GM20000 (cell line): ENCODE data around the gene ALG9.

Experiments used
- DNase-seq: peaks from one replicate; pipeline ENCODE4 v3.0.0; 2012; ENCODE audit warnings: low spot score
- TF ChIP-seq, protein P1 (sequence below): IDR thresholded peaks from 2 replicates; pipeline ENCODE4 v1.5.1; 2012; ENCODE audit warnings: mild to moderate bottlenecking, control low read depth; ENCODE audit errors: extremely low read depth, missing control alignments

The ALG9 gene

GRCh38 chr11:111834432-111835163 is 36.8 kb downstream of the ALG9 start:
- TF ChIP-seq, protein P1, sequence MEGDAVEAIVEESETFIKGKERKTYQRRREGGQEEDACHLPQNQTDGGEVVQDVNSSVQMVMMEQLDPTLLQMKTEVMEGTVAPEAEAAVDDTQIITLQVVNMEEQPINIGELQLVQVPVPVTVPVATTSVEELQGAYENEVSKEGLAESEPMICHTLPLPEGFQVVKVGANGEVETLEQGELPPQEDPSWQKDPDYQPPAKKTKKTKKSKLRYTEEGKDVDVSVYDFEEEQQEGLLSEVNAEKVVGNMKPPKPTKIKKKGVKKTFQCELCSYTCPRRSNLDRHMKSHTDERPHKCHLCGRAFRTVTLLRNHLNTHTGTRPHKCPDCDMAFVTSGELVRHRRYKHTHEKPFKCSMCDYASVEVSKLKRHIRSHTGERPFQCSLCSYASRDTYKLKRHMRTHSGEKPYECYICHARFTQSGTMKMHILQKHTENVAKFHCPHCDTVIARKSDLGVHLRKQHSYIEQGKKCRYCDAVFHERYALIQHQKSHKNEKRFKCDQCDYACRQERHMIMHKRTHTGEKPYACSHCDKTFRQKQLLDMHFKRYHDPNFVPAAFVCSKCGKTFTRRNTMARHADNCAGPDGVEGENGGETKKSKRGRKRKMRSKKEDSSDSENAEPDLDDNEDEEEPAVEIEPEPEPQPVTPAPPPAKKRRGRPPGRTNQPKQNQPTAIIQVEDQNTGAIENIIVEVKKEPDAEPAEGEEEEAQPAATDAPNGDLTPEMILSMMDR: no peak

GRCh38 chr11:111833524-111833923 is 37.9 kb downstream of the ALG9 start:
- TF ChIP-seq, protein P1: no peak

More at GRCh38 chr11:111834432-111835163, 36.8 kb downstream of the ALG9 start:
- DNase-seq: no peak

GRCh38 chr11:111829185-111829968 is 42.0 kb downstream of the ALG9 start:
- DNase-seq: peak; percentile 53
- TF ChIP-seq, protein P1: no peak

More at GRCh38 chr11:111833524-111833923, 37.9 kb downstream of the ALG9 start:
- DNase-seq: no peak

- TF ChIP-seq, protein P1: no peak
- DNase-seq: no peak
These were observed 44.9 kb downstream of the ALG9 start for GRCh38 chr11:111826322-111826950.

DNA sequence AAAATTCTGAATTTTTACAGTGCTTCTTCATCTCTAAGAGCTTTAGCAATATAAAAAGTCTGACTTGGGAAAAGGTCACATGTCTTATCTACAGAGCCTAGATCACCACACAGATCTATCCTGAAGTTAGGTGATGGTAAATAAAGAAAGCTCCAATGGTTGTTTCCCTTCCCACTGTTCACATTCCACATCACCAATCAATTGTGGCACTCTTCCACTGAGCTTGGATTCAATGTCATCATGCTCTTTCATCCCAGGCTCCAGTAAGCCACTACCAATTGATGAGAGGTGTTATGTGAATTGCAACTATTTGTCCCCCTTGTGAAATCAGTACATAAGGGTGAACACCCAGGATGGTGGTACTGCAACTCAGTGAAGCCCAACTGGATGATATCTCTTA is 47.8 kb downstream of the ALG9 start:
- TF ChIP-seq, protein P1: no peak
- no peak for DNase-seq

DNA sequence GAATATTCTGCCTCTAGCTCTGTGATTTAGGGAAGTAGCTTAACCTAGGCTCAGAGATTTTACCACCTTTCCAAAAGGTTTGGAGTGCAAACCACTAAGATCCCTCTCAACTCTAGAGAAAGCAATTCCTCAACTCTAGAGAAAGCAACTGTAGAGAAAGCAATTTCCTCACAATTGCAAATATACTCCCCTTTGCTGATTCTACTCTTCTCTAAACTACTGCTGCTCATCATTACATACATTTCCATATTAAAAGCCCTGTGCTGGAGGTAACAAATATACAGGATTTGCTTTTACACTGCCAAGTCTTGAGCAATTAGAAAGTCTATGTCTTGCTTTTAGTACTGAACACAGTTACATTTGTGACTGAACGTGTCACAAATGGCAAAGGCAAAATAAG is 48.2 kb downstream of the ALG9 start:
- TF ChIP-seq, protein P1: no peak
- DNase-seq: no peak

- TF ChIP-seq, protein P1: no peak
- DNase-seq: no peak
These were observed 51.5 kb downstream of the ALG9 start for GRCh38 chr11:111819829-111820237.
